Parathyroid adenoma (tissue), 2 donors: Measurements from ENCODE around the gene RNF149.
"Not testable (repeated sequence)": the region's sequence is repeated elsewhere in the genome, so short reads cannot be mapped to it uniquely, and the experiment has no call there.

ENCODE experiments used
- H2AFZ ChIP-seq: fragments of 300-600 bp; sonication (generic); one replicate; pipeline ENCODE4 v1.7.0; 2017; ENCODE audit warnings: antibody characterized with exemption, mild to moderate bottlenecking
- H3K27ac ChIP-seq: fragments of 300-600 bp; sonication (generic); one replicate; pipeline ENCODE4 v1.7.0; 2017
- H3K27me3 ChIP-seq: fragments of 300-600 bp; sonication (generic); one replicate; pipeline ENCODE4 v1.7.0; 2017; ENCODE audit warnings: low read length; ENCODE audit not compliant: control insufficient read depth, insufficient read depth
- H3K36me3 ChIP-seq: fragments of 300-600 bp; sonication (generic); one replicate; pipeline ENCODE4 v1.7.0; 2017; ENCODE audit warnings: low read length; ENCODE audit not compliant: control insufficient read depth, insufficient read depth
- H3K4me1 ChIP-seq: fragments of 300-600 bp; sonication (generic); one replicate; pipeline ENCODE4 v1.7.0; 2017; ENCODE audit warnings: control low read depth
- H3K4me2 ChIP-seq: fragments of 300-600 bp; sonication (generic); one replicate; pipeline ENCODE4 v1.7.0; 2017; ENCODE audit warnings: low read length
- H3K4me3 ChIP-seq: fragments of 300-600 bp; sonication (generic); one replicate; pipeline ENCODE4 v1.7.0; 2017; ENCODE audit warnings: low read depth, low read length
- H3K79me2 ChIP-seq: fragments of 300-600 bp; sonication (generic); one replicate; pipeline ENCODE4 v1.7.0; 2017; ENCODE audit warnings: control low read depth
- H3K9ac ChIP-seq: fragments of 300-600 bp; sonication (generic); one replicate; pipeline ENCODE4 v1.7.0; 2017; ENCODE audit warnings: mild to moderate bottlenecking
- H3K9me3 ChIP-seq: fragments of 300-600 bp; sonication (generic); one replicate; pipeline ENCODE4 v1.7.0; 2017; ENCODE audit warnings: low read length; ENCODE audit not compliant: control insufficient read depth
- CTCF ChIP-seq: fragments of 300-600 bp; sonication (generic); IDR thresholded peaks from one replicate; pipeline ENCODE4 v1.7.0; 2017; ENCODE audit warnings: antibody characterized with exemption, mild to moderate bottlenecking
- donor health status: primary hyperparathyroidism.

Gene RNF149

GRCh38 chr2:101328474-101329007, 20.0 kb upstream of the RNF149 start:
- Histone ChIP-seq H3K4me2 (peak overlapping the region; percentile 49), H3K9ac (no peak overlapping the region), H3K79me2 (no peaks in the 10 kb centered on the region), H3K27me3 (no peaks in the 10 kb centered on the region), H3K4me1 (peaks cover 8% of the 10 kb centered on the region), H3K9me3 (no peaks in the 10 kb centered on the region), H2AFZ (peak overlapping the region; percentile 74), H3K36me3 (no peaks in the 10 kb centered on the region), H3K27ac (peak overlapping the region; percentile 79), H3K4me3 (peak overlapping the region; percentile 20)
- TF ChIP-seq CTCF, result no peak

GRCh38 chr2:101327863-101328394, 19.4 kb upstream of the RNF149 start:
- no peak for TF ChIP-seq CTCF
- Histone ChIP-seq H3K27ac (peak overlapping the region; percentile 79), H3K9ac (no peak overlapping the region), H3K27me3 (no peaks in the 10 kb centered on the region), H3K4me2 (peak overlapping the region; percentile 49), H2AFZ (peak overlapping the region; percentile 74), H3K79me2 (no peaks in the 10 kb centered on the region), H3K36me3 (no peaks in the 10 kb centered on the region), H3K9me3 (no peaks in the 10 kb centered on the region), H3K4me3 (peak overlapping the region; percentile 20), H3K4me1 (peaks cover 8% of the 10 kb centered on the region)

- H3K36me3 ChIP-seq, result no peaks in the 10 kb centered on the region
- H3K27me3 ChIP-seq, result no peaks in the 10 kb centered on the region
- H3K4me1 ChIP-seq, result peaks cover 8% of the 10 kb centered on the region
- no peak overlapping the region for H3K27ac ChIP-seq
- H3K9me3 ChIP-seq, result no peaks in the 10 kb centered on the region
- H2AFZ ChIP-seq, result no peak overlapping the region
- no peak for TF ChIP-seq CTCF
- no peak overlapping the region for H3K4me2 ChIP-seq
- H3K9ac ChIP-seq, result no peak overlapping the region
- H3K4me3 ChIP-seq, result no peak overlapping the region
- H3K79me2 ChIP-seq, result no peaks in the 10 kb centered on the region
These were observed 16.9 kb upstream of the RNF149 start for GRCh38 chr2:101325425-101325824.

- H3K4me3 ChIP-seq, H3K9me3 ChIP-seq, H3K27ac ChIP-seq: not testable (repeated sequence)
These were observed 8.1 kb upstream of the RNF149 start for GRCh38 chr2:101316568-101316967.

GRCh38 chr2:101311696-101312017, 3.2 kb upstream of the RNF149 start:
- no peaks in the 10 kb centered on the region for H3K9me3 ChIP-seq
- no peak for TF ChIP-seq CTCF
- H3K4me1 ChIP-seq, result no peaks in the 10 kb centered on the region
- H3K4me2 ChIP-seq, result no peak overlapping the region
- H3K4me3 ChIP-seq, result no peak overlapping the region
- no peaks in the 10 kb centered on the region for H3K36me3 ChIP-seq
- no peak overlapping the region for H2AFZ ChIP-seq
- no peak overlapping the region for H3K9ac ChIP-seq
- H3K27me3 ChIP-seq, result no peaks in the 10 kb centered on the region
- H3K27ac ChIP-seq, result no peak overlapping the region
- H3K79me2 ChIP-seq, result peaks cover 15% of the 10 kb centered on the region

More at GRCh38 chr2:101316568-101316967, 8.1 kb upstream of the RNF149 start:
- H3K4me1 ChIP-seq, H3K9ac ChIP-seq, H3K36me3 ChIP-seq, H2AFZ ChIP-seq, H3K79me2 ChIP-seq, H3K4me2 ChIP-seq, H3K27me3 ChIP-seq: not testable (repeated sequence)
